Measurements from ENCODE around the gene FIBIN. TPM values are rescaled to one million over a fixed set of nuclear protein-coding genes. Genes with fewer than 3 reads are reported as not detected.

FIBIN gene
- total and polyA plus RNA-seq, 8 donors = 2.7 to 42.6 (median 5.3) TPM

- Histone ChIP-seq H3K27ac (peak overlapping the region in 1 of 5 donors; percentile 2), H3K27me3 (no peaks in the 10 kb centered on the region), H3K4me1 (peaks cover 0 to 28% (median 7%) of the 10 kb centered on the region in 4 donors), H3K36me3 (no peaks in the 10 kb centered on the region), H3K4me3 (no peak overlapping the region), H3K9me3 (no peaks in the 10 kb centered on the region)
- 49 to 64% (median 62%) methylated on average over 4 of the region's 4 CpGs for WGBS, 5 donors
- TF ChIP-seq EP300 (IDR thresholded peaks at IDR 0.05) (no peak), POLR2A (IDR thresholded peaks at IDR 0.05) (no peak), CTCF (IDR thresholded peaks at IDR 0.05) (no peak), POLR2AphosphoS5 (IDR thresholded peaks at IDR 0.05) (no peak)
- intact Hi-C loops (cut with DNase I; ENCODE audit: low total_unique reads) = no loop called here
- no peak for DNase-seq
Observed at GRCh38 chr11:27011560-27012233, 17.8 kb downstream of the FIBIN start.

- Histone ChIP-seq H3K27ac (peak overlapping the region in 1 of 5 donors; percentile 2), H3K4me1 (peaks cover 0 to 28% (median 7%) of the 10 kb centered on the region in 4 donors), H3K27me3 (no peaks in the 10 kb centered on the region), H3K9me3 (no peaks in the 10 kb centered on the region), H3K36me3 (no peaks in the 10 kb centered on the region), H3K4me3 (no peak overlapping the region)
- TF ChIP-seq CTCF (IDR thresholded peaks at IDR 0.05) = no peak
- no peak for TF ChIP-seq POLR2A (IDR thresholded peaks at IDR 0.05)
- no peak for TF ChIP-seq POLR2AphosphoS5 (IDR thresholded peaks at IDR 0.05)
- TF ChIP-seq EP300 (IDR thresholded peaks at IDR 0.05) = no peak
- peak in 1 of 2 donors; percentile 85 for DNase-seq
- intact Hi-C loops (cut with DNase I; ENCODE audit: low total_unique reads) = no loop called here
- WGBS, 5 donors = 16 to 28% (median 25%) methylated on average over 4 of the region's 4 CpGs
Observed at GRCh38 chr11:27012234-27012921, 18.5 kb downstream of the FIBIN start.

- 34 to 50% (median 43%) methylated on average over 4 of the region's 4 CpGs for WGBS, 5 donors
- Histone ChIP-seq H3K27me3 (no peaks in the 10 kb centered on the region), H3K27ac (peak overlapping the region in 1 of 5 donors; percentile 27), H3K36me3 (no peaks in the 10 kb centered on the region), H3K4me3 (no peak overlapping the region), H3K4me1 (peaks cover 0 to 28% (median 7%) of the 10 kb centered on the region in 4 donors), H3K9me3 (no peaks in the 10 kb centered on the region)
- peak in 1 of 2 donors; percentile 32 for DNase-seq
- TF ChIP-seq EP300 (IDR thresholded peaks at IDR 0.05) = no peak
- TF ChIP-seq CTCF (IDR thresholded peaks at IDR 0.05) = no peak
- no peak for TF ChIP-seq POLR2AphosphoS5 (IDR thresholded peaks at IDR 0.05)
- TF ChIP-seq POLR2A (IDR thresholded peaks at IDR 0.05) = no peak
- intact Hi-C loops (cut with DNase I; ENCODE audit: low total_unique reads) = no loop called here
Observed at GRCh38 chr11:27013781-27014361, 20.0 kb downstream of the FIBIN start.

- peaks cover 0 to 4% (median 0%) of the 10 kb centered on the region in 4 donors for H3K4me1 ChIP-seq
Observed at GRCh38 chr11:27018902-27019529, 25.1 kb downstream of the FIBIN start.

More at GRCh38 chr11:27018902-27019529, 25.1 kb downstream of the FIBIN start:
- intact Hi-C loops (cut with DNase I; ENCODE audit: low total_unique reads) = no loop called here
- H3K4me3 ChIP-seq = no peak overlapping the region
- DNase-seq = peak in 1 of 2 donors; percentile 38
- H3K36me3 ChIP-seq = no peaks in the 10 kb centered on the region
- TF ChIP-seq EP300 (IDR thresholded peaks at IDR 0.05) (no peak), CTCF (IDR thresholded peaks at IDR 0.05) (no peak), POLR2AphosphoS5 (IDR thresholded peaks at IDR 0.05) (no peak), POLR2A (IDR thresholded peaks at IDR 0.05) (no peak)
- no peaks in the 10 kb centered on the region for H3K27me3 ChIP-seq
- H3K27ac ChIP-seq = no peak overlapping the region
- no peaks in the 10 kb centered on the region for H3K9me3 ChIP-seq
